Mesenchymal stem cell (in vitro differentiated cells and primary cell): Measurements from ENCODE around the gene TMEM260.

ENCODE experiments used
- DNase-seq: peaks from one replicate; pipeline ENCODE4 v3.0.0-alpha.2; 2013
- H2AFZ ChIP-seq: one replicate; pipeline ENCODE4 v1.6.1; 2013; ENCODE audit warnings: low read depth, mild to moderate bottlenecking, control low read depth, inconsistent platforms, low read length, moderate library complexity
- H2AK5ac ChIP-seq: 2 replicates; pipeline ENCODE4 v1.6.1; 2013; ENCODE audit warnings: low read length, moderate library complexity, mild to moderate bottlenecking, inconsistent platforms; ENCODE audit not compliant: severe bottlenecking
- H2BK120ac ChIP-seq: one replicate; pipeline ENCODE4 v1.6.1; 2013; ENCODE audit warnings: low read depth, mild to moderate bottlenecking, inconsistent platforms, low read length, moderate library complexity
- H2BK12ac ChIP-seq, 2 experiments: one replicate each; pipeline ENCODE4 v1.6.1; 2013; ENCODE audit warnings: inconsistent platforms in 2 of 2, low read length in 2 of 2, mild to moderate bottlenecking in 2 of 2, moderate library complexity in 2 of 2, control low read depth in 1 of 2
- H2BK15ac ChIP-seq: one replicate; pipeline ENCODE4 v1.6.1; 2013; ENCODE audit warnings: mild to moderate bottlenecking, low read depth, inconsistent platforms; ENCODE audit not compliant: poor library complexity, severe bottlenecking
- H2BK5ac ChIP-seq: 2 replicates; pipeline ENCODE4 v1.6.1; 2013; ENCODE audit warnings: low read depth, mild to moderate bottlenecking, low read length, control low read depth, inconsistent platforms; ENCODE audit not compliant: poor library complexity, severe bottlenecking
- H3K14ac ChIP-seq, 2 experiments: one replicate each; pipeline ENCODE4 v1.6.1; 2013; ENCODE audit warnings: inconsistent platforms in 2 of 2, low read length in 2 of 2, control low read depth in 1 of 2, mild to moderate bottlenecking in 1 of 2, moderate library complexity in 1 of 2
- H3K18ac ChIP-seq, 2 experiments: one replicate each; pipeline ENCODE4 v1.6.1; 2013; ENCODE audit warnings: inconsistent platforms in 2 of 2, low read length in 2 of 2, control low read depth in 1 of 2, low read depth in 1 of 2, mild to moderate bottlenecking in 1 of 2
- H3K23ac ChIP-seq, 2 experiments: one replicate each; pipeline ENCODE4 v1.6.1; 2013; ENCODE audit warnings: inconsistent platforms in 2 of 2, low read length in 2 of 2, mild to moderate bottlenecking in 2 of 2, moderate library complexity in 2 of 2, control low read depth in 1 of 2
- H3K27ac ChIP-seq: 2 replicates; pipeline ENCODE4 v1.5.1; 2013; ENCODE audit warnings: mild to moderate bottlenecking, moderate library complexity, low read length, control low read depth, inconsistent platforms; ENCODE audit not compliant: poor library complexity, severe bottlenecking
- H3K27me3 ChIP-seq, 2 experiments: 2 replicates each; pipeline versions ENCODE4 v1.6.1 to v1.7.0; 2013; ENCODE audit warnings: low read length in 2 of 2, mild to moderate bottlenecking in 2 of 2, moderate library complexity in 2 of 2, control low read depth in 1 of 2, inconsistent platforms in 1 of 2; ENCODE audit not compliant: control insufficient read depth in 1 of 2, insufficient read depth in 1 of 2
- H3K36me3 ChIP-seq, 2 experiments: 2 replicates each; pipeline versions ENCODE4 v1.6.1 to v1.7.0; 2013; ENCODE audit warnings: low read length in 2 of 2, control low read depth in 1 of 2, inconsistent platforms in 1 of 2, low read depth in 1 of 2, mild to moderate bottlenecking in 1 of 2; ENCODE audit not compliant: insufficient read depth in 2 of 2, control insufficient read depth in 1 of 2
- H3K4ac ChIP-seq, 2 experiments: one replicate each; pipeline ENCODE4 v1.6.1; 2013; ENCODE audit warnings: inconsistent platforms in 2 of 2, low read length in 2 of 2, mild to moderate bottlenecking in 2 of 2, moderate library complexity in 2 of 2, control low read depth in 1 of 2, low read depth in 1 of 2
- H3K4me1 ChIP-seq: 2 replicates; pipeline ENCODE4 v1.6.1; 2013; ENCODE audit warnings: low read depth, low read length, control low read depth; ENCODE audit not compliant: control insufficient read depth, insufficient read depth
- H3K4me2 ChIP-seq: 2 replicates; pipeline ENCODE4 v1.6.1; 2013; ENCODE audit warnings: low read length, mild to moderate bottlenecking, inconsistent platforms; ENCODE audit not compliant: poor library complexity, severe bottlenecking
- H3K4me3 ChIP-seq, 2 experiments: 2 replicates each; pipeline versions ENCODE4 v1.5.1 to v1.7.0; 2013; ENCODE audit warnings: low read length in 2 of 2, mild to moderate bottlenecking in 2 of 2, control low read depth in 1 of 2, low read depth in 1 of 2; ENCODE audit not compliant: insufficient read depth in 1 of 2
- H3K79me1 ChIP-seq: replicated peaks from 2 replicates; pipeline ENCODE4 v1.6.1; 2013; ENCODE audit warnings: mild to moderate bottlenecking, control low read depth, low read length, inconsistent platforms; ENCODE audit not compliant: poor library complexity, severe bottlenecking
- H3K9ac ChIP-seq: 2 replicates; pipeline ENCODE4 v1.7.0; 2013; ENCODE audit warnings: mild to moderate bottlenecking, low read length, moderate library complexity
- H3K9me3 ChIP-seq: 2 replicates; pipeline ENCODE4 v1.7.0; 2013; ENCODE audit warnings: mild to moderate bottlenecking, low read length; ENCODE audit not compliant: control insufficient read depth
- H4K8ac ChIP-seq: one replicate; pipeline ENCODE4 v1.6.1; 2013; ENCODE audit warnings: inconsistent platforms, mild to moderate bottlenecking, low read length, moderate library complexity
- H4K91ac ChIP-seq: one replicate; pipeline ENCODE4 v1.6.1; 2013; ENCODE audit warnings: mild to moderate bottlenecking, low read length, inconsistent platforms
- WGBS: methylation state at CpG from one replicate; pipeline ENCODE4 v1.1.7; 2013; ENCODE audit warnings: mixed read lengths; 5-methylcytosine and 5-hydroxymethylcytosine counted together

TMEM260 gene

GRCh38 chr14:56543436-56543835, 36.2 kb upstream of the TMEM260 start:
- Histone ChIP-seq H3K14ac (no peak overlapping the region), H3K4me3 (no peak overlapping the region), H2BK12ac (no peak overlapping the region), H4K91ac (no peak overlapping the region), H3K27me3 (peaks cover 7 to 16% of the 10 kb centered on the region in 2 experiments), H3K4ac (no peak overlapping the region), H3K4me1 (no peaks in the 10 kb centered on the region), H2AK5ac (no peak overlapping the region), H2BK5ac (no peak overlapping the region), H2AFZ (no peak overlapping the region), H3K4me2 (no peak overlapping the region), H3K18ac (no peak overlapping the region), H3K9ac (no peak overlapping the region), H4K8ac (no peak overlapping the region), H3K23ac (no peak overlapping the region), H3K79me1 (no peaks in the 10 kb centered on the region), H3K9me3 (no peaks in the 10 kb centered on the region), H2BK120ac (no peak overlapping the region), H2BK15ac (no peak overlapping the region), H3K36me3 (no peaks in the 10 kb centered on the region), H3K27ac (no peak overlapping the region)
- no peak for DNase-seq

- no peak overlapping the region for H3K9ac ChIP-seq
- DNase-seq, result no peak
- H3K4me3 ChIP-seq, result peak overlapping the region in 1 of 2 experiments; percentile 5
- no peak overlapping the region for H3K18ac ChIP-seq
- no peak overlapping the region for H2BK15ac ChIP-seq
- no peak overlapping the region for H2AK5ac ChIP-seq
- H3K4me1 ChIP-seq, result no peaks in the 10 kb centered on the region
- no peak overlapping the region for H3K4me2 ChIP-seq
- no peak overlapping the region for H2BK12ac ChIP-seq
- no peak overlapping the region for H4K91ac ChIP-seq
- no peak overlapping the region for H3K4ac ChIP-seq
- no peak overlapping the region for H2BK120ac ChIP-seq
- H3K79me1 ChIP-seq, result no peaks in the 10 kb centered on the region
- H3K23ac ChIP-seq, result no peak overlapping the region
- H3K14ac ChIP-seq, result no peak overlapping the region
- no peak overlapping the region for H2AFZ ChIP-seq
- no peaks in the 10 kb centered on the region for H3K9me3 ChIP-seq
- H3K27ac ChIP-seq, result no peak overlapping the region
- peaks cover 39 to 55% of the 10 kb centered on the region in 2 experiments for H3K27me3 ChIP-seq
- H4K8ac ChIP-seq, result no peak overlapping the region
- no peak overlapping the region for H2BK5ac ChIP-seq
- 46% methylated on average over 2 of the region's 2 CpGs for WGBS
- H3K36me3 ChIP-seq, result no peaks in the 10 kb centered on the region
Observed at GRCh38 chr14:56549721-56550120, 29.9 kb upstream of the TMEM260 start.

- Histone ChIP-seq H2BK120ac (no peak overlapping the region), H3K4me3 (no peak overlapping the region), H3K27me3 (peaks cover 46 to 70% of the 10 kb centered on the region in 2 experiments), H2AFZ (no peak overlapping the region), H2BK5ac (no peak overlapping the region), H3K23ac (no peak overlapping the region), H4K8ac (no peak overlapping the region), H3K9ac (no peak overlapping the region), H3K4ac (no peak overlapping the region), H3K9me3 (no peaks in the 10 kb centered on the region), H3K36me3 (no peaks in the 10 kb centered on the region), H3K18ac (no peak overlapping the region), H2AK5ac (no peak overlapping the region), H3K4me2 (no peak overlapping the region), H3K79me1 (no peaks in the 10 kb centered on the region), H3K14ac (no peak overlapping the region), H3K27ac (no peak overlapping the region), H3K4me1 (no peaks in the 10 kb centered on the region), H2BK12ac (no peak overlapping the region), H2BK15ac (no peak overlapping the region), H4K91ac (no peak overlapping the region)
- WGBS, result 12% methylated on average over 3 of the region's 4 CpGs
- no peak for DNase-seq
Observed at GRCh38 chr14:56552615-56553014, 27.0 kb upstream of the TMEM260 start.

- Histone ChIP-seq H2BK15ac (no peak overlapping the region), H3K9ac (no peak overlapping the region), H2BK5ac (no peak overlapping the region), H4K91ac (no peak overlapping the region), H3K4me2 (no peak overlapping the region), H4K8ac (no peak overlapping the region), H3K4ac (no peak overlapping the region), H3K18ac (no peak overlapping the region), H2BK12ac (no peak overlapping the region), H3K36me3 (no peaks in the 10 kb centered on the region), H3K9me3 (no peaks in the 10 kb centered on the region), H3K27ac (no peak overlapping the region), H3K4me1 (no peaks in the 10 kb centered on the region), H3K27me3 (peaks cover 45 to 72% of the 10 kb centered on the region in 2 experiments), H2BK120ac (no peak overlapping the region), H3K4me3 (no peak overlapping the region), H3K23ac (no peak overlapping the region), H2AFZ (no peak overlapping the region), H3K79me1 (no peaks in the 10 kb centered on the region), H3K14ac (no peak overlapping the region), H2AK5ac (no peak overlapping the region)
- no peak for DNase-seq
- WGBS, result 50% methylated on average over 2 of the region's 6 CpGs
Observed at GRCh38 chr14:56554301-56554700, 25.3 kb upstream of the TMEM260 start.
